IMR-90 (cell line): ENCODE measurements around the gene NCLN. TPM values are rescaled to one million over a fixed set of nuclear protein-coding genes. Genes with fewer than 3 reads are reported as not detected.

ENCODE experiments used
- ATAC-seq: fragments of 200-7000 bp; cut with Tn5 transposase; 2 replicates; pipeline ENCODE4 v1.9.1; 2020; ENCODE audit warnings: low read depth, mild to moderate bottlenecking, moderate library complexity
- BruUV-seq: library from RNA; stranded (reverse); fragments of 400-500 nt; replicated peaks from 2 replicates; lab custom pipeline; 2021; lab: Mats Ljungman, UMichigan
- CTCF ChIA-PET: fragments of 300-600 bp; formaldehyde crosslinking; extraction: SDS; loops from one replicate; lab custom pipeline; 2021; ENCODE audit warnings: antibody characterized with exemption; lab: Yijun Ruan, JAX
- POLR2A ChIA-PET: fragments of 300-600 bp; sonication (Branson Sonifier 250); formaldehyde crosslinking; loops from one replicate; lab custom pipeline; 2022; ENCODE audit warnings: antibody characterized with exemption; ENCODE audit not compliant: unreplicated experiment; lab: Charles Lee
- DNase-seq: peaks from one replicate; pipeline ENCODE4 v3.0.0; 2013
- H2AFZ ChIP-seq: replicated peaks from 2 replicates; pipeline ENCODE3; 2013; ENCODE audit warnings: low read length, mild to moderate bottlenecking; ENCODE audit not compliant: poor library complexity
- H2AK5ac ChIP-seq: 2 replicates; pipeline ENCODE4 v1.6.1; 2013; ENCODE audit warnings: low read depth, low read length, inconsistent platforms
- H2AK9ac ChIP-seq: replicated peaks from 2 replicates; pipeline ENCODE3; 2013; ENCODE audit warnings: mild to moderate bottlenecking, low read depth, low read length, moderate library complexity; ENCODE audit not compliant: poor library complexity
- H2BK120ac ChIP-seq: 2 replicates; pipeline ENCODE4 v1.6.1; 2013; ENCODE audit warnings: low read depth, low read length, inconsistent platforms
- H2BK15ac ChIP-seq: 3 replicates; pipeline ENCODE4 v1.6.1; 2013; ENCODE audit warnings: low read depth, low read length, inconsistent platforms
- H2BK20ac ChIP-seq: 2 replicates; pipeline ENCODE4 v1.6.1; 2013; ENCODE audit warnings: low read depth, mild to moderate bottlenecking, inconsistent platforms, low read length, moderate library complexity
- H2BK5ac ChIP-seq: 2 replicates; pipeline ENCODE4 v1.6.1; 2013; ENCODE audit warnings: mild to moderate bottlenecking, low read depth, low read length, inconsistent platforms; ENCODE audit not compliant: poor library complexity, severe bottlenecking
- H3K14ac ChIP-seq: replicated peaks from 2 replicates; pipeline ENCODE4 v1.6.1; 2013; ENCODE audit warnings: low read depth, low read length, inconsistent platforms
- H3K18ac ChIP-seq: 2 replicates; pipeline ENCODE4 v1.6.1; 2013; ENCODE audit warnings: low read depth, low read length, control low read depth
- H3K23ac ChIP-seq: 2 replicates; pipeline ENCODE4 v1.6.1; 2013; ENCODE audit warnings: low read depth, low read length, inconsistent platforms
- H3K27ac ChIP-seq: 2 replicates; pipeline ENCODE4 v1.5.1; 2013; ENCODE audit warnings: mild to moderate bottlenecking, control low read depth, low read length; ENCODE audit not compliant: insufficient read depth
- H3K27me3 ChIP-seq: 2 replicates; pipeline ENCODE4 v1.6.1; 2013; ENCODE audit warnings: low read length; ENCODE audit not compliant: control insufficient read depth, insufficient read depth
- H3K36me3 ChIP-seq: 2 replicates; pipeline ENCODE4 v1.6.1; 2013; ENCODE audit warnings: low read length, mixed read lengths; ENCODE audit not compliant: control insufficient read depth, insufficient read depth
- H3K4ac ChIP-seq: 2 replicates; pipeline ENCODE4 v1.6.1; 2013; ENCODE audit warnings: low read depth, low read length, inconsistent platforms
- H3K4me1 ChIP-seq: 2 replicates; pipeline ENCODE4 v1.6.1; 2013; ENCODE audit warnings: low read length, mixed read lengths; ENCODE audit not compliant: control insufficient read depth, insufficient read depth
- H3K4me2 ChIP-seq: 2 replicates; pipeline ENCODE4 v1.6.1; 2013; ENCODE audit warnings: low read depth, mild to moderate bottlenecking, control low read depth, low read length, moderate library complexity
- H3K4me3 ChIP-seq: 2 replicates; pipeline ENCODE4 v1.5.1; 2013; ENCODE audit warnings: low read depth, mild to moderate bottlenecking, control low read depth, low read length, moderate library complexity; ENCODE audit not compliant: insufficient read depth
- H3K56ac ChIP-seq: 2 replicates; pipeline ENCODE4 v1.6.1; 2013; ENCODE audit warnings: low read length, inconsistent platforms; ENCODE audit not compliant: insufficient read depth; ENCODE audit errors: extremely low read depth
- H3K79me1 ChIP-seq, 2 experiments: 2 replicates each; pipeline ENCODE4 v1.6.1; 2013; ENCODE audit warnings: low read length in 2 of 2, inconsistent platforms in 1 of 2, low read depth in 1 of 2
- H3K9ac ChIP-seq: 2 replicates; pipeline ENCODE4 v1.6.1; 2013; ENCODE audit warnings: low read depth, low read length, control low read depth
- H3K9me1 ChIP-seq: 2 replicates; pipeline ENCODE4 v1.6.1; 2013; ENCODE audit warnings: low read length, inconsistent platforms; ENCODE audit not compliant: insufficient read depth
- H3K9me3 ChIP-seq: 2 replicates; pipeline ENCODE4 v1.6.1; 2013; ENCODE audit warnings: low read length; ENCODE audit not compliant: control insufficient read depth, insufficient read depth
- H4K20me1 ChIP-seq: 2 replicates; pipeline ENCODE4 v1.6.1; 2013; ENCODE audit warnings: low read length, inconsistent platforms; ENCODE audit not compliant: insufficient read depth
- H4K5ac ChIP-seq: 2 replicates; pipeline ENCODE4 v1.6.1; 2013; ENCODE audit warnings: mild to moderate bottlenecking, low read depth, low read length, control low read depth
- H4K8ac ChIP-seq, 2 experiments: 2 replicates each; pipeline ENCODE4 v1.6.1; 2013; ENCODE audit warnings: low read depth in 2 of 2, low read length in 2 of 2, control low read depth in 1 of 2, inconsistent platforms in 1 of 2
- H4K91ac ChIP-seq: 2 replicates; pipeline ENCODE4 v1.6.1; 2013; ENCODE audit warnings: low read depth, low read length, inconsistent platforms; ENCODE audit not compliant: insufficient read depth
- CEBPB ChIP-seq: IDR thresholded peaks from 2 replicates; pipeline ENCODE4 v1.6.1; 2012; ENCODE audit warnings: low read depth, low read length, improper control_type of control experiment
- RAD21 ChIP-seq: IDR thresholded peaks from 2 replicates; pipeline ENCODE4 v1.6.1; 2012; ENCODE audit warnings: low read length, improper control_type of control experiment
- RFX5 ChIP-seq: IDR thresholded peaks from 2 replicates; pipeline ENCODE4 v1.8.0; 2012; ENCODE audit warnings: low read depth, mild to moderate bottlenecking, low read length, moderate library complexity
- WGBS, 2 experiments: methylation state at CpG; one replicate each; pipeline versions ENCODE4 v1.1.5 to v1.1.7; 2013; ENCODE audit warnings: missing lambda C conversion rate in 2 of 2; ENCODE audit not compliant: insufficient read length in 1 of 2; ENCODE audit errors: extremely low coverage in 2 of 2; 5-methylcytosine and 5-hydroxymethylcytosine counted together
- dilution Hi-C: fragments of 300-500 bp; cut with HindIII; formaldehyde crosslinking; loops from one replicate; pipeline ENCODE4 v1.14.3; 2018; ENCODE audit warnings: low sequenced_read_pairs; ENCODE audit not compliant: unreplicated experiment
- in situ Hi-C: fragments of 300-500 bp; cut with MboI; formaldehyde crosslinking; loops from 3 replicates; pipeline ENCODE4 v1.14.3; 2019; ENCODE audit warnings: low sequenced_read_pairs, inconsistent platforms, mixed read lengths
- intact Hi-C: fragments of 100-400 bp; cut with micrococcal nuclease; formaldehyde crosslinking; loops from 2 replicates; pipeline ENCODE4 v1.10.0; 2022
- polyA plus RNA-seq, 3 experiments: library from polyadenylated mRNA; depleted of rRNA; stranded (reverse); fragments of >200 nt; gene quantifications; 2 replicates each; pipeline ENCODE4 v1.2.3, GENCODE V29; 2012; ENCODE audit warnings: low replicate concordance in 1 of 3
- total RNA-seq: library from RNA; depleted of rRNA; stranded (reverse); fragments of >200 nt; gene quantifications from 2 replicates; pipeline ENCODE4 v1.2.3, GENCODE V29; 2012
- TF ChIP-seq, protein P1 (sequence below): conservative IDR thresholded peaks from 2 replicates; pipeline ENCODE4 v1.5.1; 2012; ENCODE audit warnings: mild to moderate bottlenecking, low read depth, low read length, improper control_type of control experiment

The NCLN gene
- total and polyA plus RNA-seq, 2 of the 4 experiments (the other 2 are of a cell fraction): 32.8 to 90.8 TPM

DNA sequence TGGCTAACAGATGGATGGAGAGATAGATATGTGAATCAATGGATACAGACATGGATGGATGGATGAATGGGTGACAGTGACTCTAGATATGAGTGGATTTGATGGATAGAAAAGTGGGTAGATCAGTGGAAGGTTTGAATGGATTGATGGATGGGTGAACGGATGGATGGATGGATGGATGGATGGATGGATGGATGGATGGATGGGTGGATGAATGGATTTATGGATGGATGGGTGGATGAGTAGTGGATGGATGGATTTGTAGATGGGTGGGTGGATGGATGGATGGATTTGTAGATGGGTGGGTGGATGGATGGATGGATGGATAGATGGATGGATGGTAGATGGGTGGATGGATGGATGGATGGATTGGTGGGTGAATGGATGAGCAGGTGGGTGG, 45.6 kb downstream of the NCLN start:
- Histone ChIP-seq H3K36me3 (no peaks in the 10 kb centered on the region), H4K91ac (no peak overlapping the region), H3K9me3 (no peaks in the 10 kb centered on the region; the same call in 1 of the 2 replicates), H4K5ac (no peak overlapping the region), H2AK5ac (no peak overlapping the region), H3K79me1 (no peaks in the 10 kb centered on the region), H2BK15ac (no peak overlapping the region), H3K9ac (no peak overlapping the region), H3K27ac (no peak overlapping the region), H2BK120ac (no peak overlapping the region), H2BK5ac (no peak overlapping the region), H4K20me1 (no peaks in the 10 kb centered on the region), H4K8ac (no peak overlapping the region), H3K4me1 (no peaks in the 10 kb centered on the region), H3K4me2 (no peak overlapping the region), H3K9me1 (no peaks in the 10 kb centered on the region), H3K23ac (no peak overlapping the region), H3K4me3 (no peak overlapping the region), H2AFZ (no peak overlapping the region), H3K56ac (no peak overlapping the region), H3K14ac (no peak overlapping the region), H2AK9ac (no peak overlapping the region), H2BK20ac (no peak overlapping the region), H3K4ac (no peak overlapping the region), H3K27me3 (peaks cover 47% of the 10 kb centered on the region), H3K18ac (no peak overlapping the region)
- 79 to 80% methylated on average over 1 of the region's 1 CpG for WGBS, 2 experiments
- in situ Hi-C loops (no loop called here), dilution Hi-C loops (no loop called here), intact Hi-C loops (no loop called here)
- ChIA-PET POLR2A (no interaction called here), CTCF (no interaction called here)
- TF ChIP-seq RAD21 (no peak), CEBPB (no peak), RFX5 (no peak)
- TF ChIP-seq, protein P1, sequence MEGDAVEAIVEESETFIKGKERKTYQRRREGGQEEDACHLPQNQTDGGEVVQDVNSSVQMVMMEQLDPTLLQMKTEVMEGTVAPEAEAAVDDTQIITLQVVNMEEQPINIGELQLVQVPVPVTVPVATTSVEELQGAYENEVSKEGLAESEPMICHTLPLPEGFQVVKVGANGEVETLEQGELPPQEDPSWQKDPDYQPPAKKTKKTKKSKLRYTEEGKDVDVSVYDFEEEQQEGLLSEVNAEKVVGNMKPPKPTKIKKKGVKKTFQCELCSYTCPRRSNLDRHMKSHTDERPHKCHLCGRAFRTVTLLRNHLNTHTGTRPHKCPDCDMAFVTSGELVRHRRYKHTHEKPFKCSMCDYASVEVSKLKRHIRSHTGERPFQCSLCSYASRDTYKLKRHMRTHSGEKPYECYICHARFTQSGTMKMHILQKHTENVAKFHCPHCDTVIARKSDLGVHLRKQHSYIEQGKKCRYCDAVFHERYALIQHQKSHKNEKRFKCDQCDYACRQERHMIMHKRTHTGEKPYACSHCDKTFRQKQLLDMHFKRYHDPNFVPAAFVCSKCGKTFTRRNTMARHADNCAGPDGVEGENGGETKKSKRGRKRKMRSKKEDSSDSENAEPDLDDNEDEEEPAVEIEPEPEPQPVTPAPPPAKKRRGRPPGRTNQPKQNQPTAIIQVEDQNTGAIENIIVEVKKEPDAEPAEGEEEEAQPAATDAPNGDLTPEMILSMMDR: no peak
- no TSS peak for BruUV-seq
- ATAC-seq (no peak), DNase-seq (no peak)
